Testis (tissue), 2 donors: ENCODE results near the gene TRAK1.

Experiments used
- POLR2A ChIP-seq: fragments of 450-650 bp; IDR thresholded peaks from one replicate; pipeline ENCODE4 v1.6.1; 2017; ENCODE audit warnings: antibody characterized with exemption, mild to moderate bottlenecking, moderate library complexity
- TF ChIP-seq, protein P1 (sequence below), 3 experiments: fragments of 450-650 bp in 2 of 3; fragments of 200-600 bp in 1 of 3; sonication (generic) in 1 of 3; IDR thresholded peaks; one replicate each; pipeline ENCODE4 v1.5.1; 2016 to 2019; ENCODE audit warnings: antibody characterized with exemption in 3 of 3, mild to moderate bottlenecking in 2 of 3, moderate library complexity in 1 of 3

DNA sequence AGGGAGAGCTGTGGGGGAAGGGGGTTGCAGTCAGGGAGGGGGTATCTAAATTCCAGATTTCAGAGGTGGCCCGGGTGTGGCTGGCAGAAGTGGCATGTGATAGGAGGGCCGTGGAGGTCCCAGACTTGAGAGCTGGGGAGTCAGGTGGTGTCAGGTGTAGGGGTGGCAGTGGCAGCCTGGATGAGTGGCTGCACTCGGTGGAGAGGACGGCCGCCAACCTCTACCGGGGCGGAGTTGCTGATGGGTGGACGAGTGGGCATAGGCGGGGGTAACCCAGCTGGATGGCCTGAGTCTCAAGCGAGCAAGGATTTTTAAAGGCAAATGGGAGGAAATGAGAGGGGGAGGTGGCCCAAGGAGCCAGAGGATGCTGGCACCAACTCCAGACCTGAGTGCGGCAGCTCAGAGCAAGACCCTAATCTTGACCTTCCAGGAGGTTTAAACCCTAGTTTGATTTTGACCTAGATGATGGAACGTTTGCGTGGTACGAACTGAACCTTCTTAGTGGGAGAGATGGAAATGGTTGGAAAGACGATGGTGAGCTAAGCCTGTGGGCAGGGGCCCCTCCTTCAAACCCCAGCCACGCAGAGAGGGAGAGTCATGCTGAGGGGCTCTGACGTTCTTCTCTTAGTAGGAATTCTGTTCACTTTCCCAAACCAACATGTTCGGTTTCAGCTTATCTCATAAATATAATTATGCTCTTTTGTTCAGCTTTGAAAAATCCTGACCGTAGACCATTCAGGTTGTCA, 8.0 kb downstream of the TRAK1 start:
- TF ChIP-seq, protein P1, sequence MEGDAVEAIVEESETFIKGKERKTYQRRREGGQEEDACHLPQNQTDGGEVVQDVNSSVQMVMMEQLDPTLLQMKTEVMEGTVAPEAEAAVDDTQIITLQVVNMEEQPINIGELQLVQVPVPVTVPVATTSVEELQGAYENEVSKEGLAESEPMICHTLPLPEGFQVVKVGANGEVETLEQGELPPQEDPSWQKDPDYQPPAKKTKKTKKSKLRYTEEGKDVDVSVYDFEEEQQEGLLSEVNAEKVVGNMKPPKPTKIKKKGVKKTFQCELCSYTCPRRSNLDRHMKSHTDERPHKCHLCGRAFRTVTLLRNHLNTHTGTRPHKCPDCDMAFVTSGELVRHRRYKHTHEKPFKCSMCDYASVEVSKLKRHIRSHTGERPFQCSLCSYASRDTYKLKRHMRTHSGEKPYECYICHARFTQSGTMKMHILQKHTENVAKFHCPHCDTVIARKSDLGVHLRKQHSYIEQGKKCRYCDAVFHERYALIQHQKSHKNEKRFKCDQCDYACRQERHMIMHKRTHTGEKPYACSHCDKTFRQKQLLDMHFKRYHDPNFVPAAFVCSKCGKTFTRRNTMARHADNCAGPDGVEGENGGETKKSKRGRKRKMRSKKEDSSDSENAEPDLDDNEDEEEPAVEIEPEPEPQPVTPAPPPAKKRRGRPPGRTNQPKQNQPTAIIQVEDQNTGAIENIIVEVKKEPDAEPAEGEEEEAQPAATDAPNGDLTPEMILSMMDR (IDR thresholded peaks at IDR 0.05), result no peak
- TF ChIP-seq POLR2A, result no peak
